HCT116 (cell line): ENCODE data around the gene MINDY4B.

ENCODE experiments used
- CEBPB ChIP-seq: IDR thresholded peaks from 2 replicates; pipeline ENCODE4 v1.6.1; 2012; ENCODE audit warnings: low read depth
- CTCF ChIP-seq, 3 experiments: fragments of 200-600 bp in 1 of 3; sonication (generic) in 1 of 3; IDR thresholded peaks in 2 of 3; conservative IDR thresholded peaks in 1 of 3; 2 replicates each; pipeline ENCODE4 v1.5.1; 2012 to 2017; ENCODE audit warnings: low read depth in 2 of 3, low read length in 2 of 3, antibody characterized with exemption in 1 of 3, borderline replicate concordance in 1 of 3, control low read depth in 1 of 3, mild to moderate bottlenecking in 1 of 3, mixed read lengths in 1 of 3, mixed run types in 1 of 3, moderate library complexity in 1 of 3; ENCODE audit not compliant: insufficient read depth in 1 of 3
- EGR1 ChIP-seq: IDR thresholded peaks from 2 replicates; pipeline ENCODE4 v1.6.1; 2012; ENCODE audit warnings: low read depth
- EZH2 ChIP-seq: fragments of 200-600 bp; sonication (generic); IDR thresholded peaks from 2 replicates; pipeline ENCODE4 v1.6.1; 2017; ENCODE audit warnings: antibody characterized with exemption, mixed run types
- EZH2phosphoT487 ChIP-seq: fragments of 200-600 bp; IDR thresholded peaks from 2 replicates; pipeline ENCODE4 v1.6.1; 2018; ENCODE audit warnings: antibody characterized with exemption, borderline replicate concordance
- POLR2A ChIP-seq: IDR thresholded peaks from 2 replicates; pipeline ENCODE4 v1.7.0; 2011; ENCODE audit warnings: borderline replicate concordance; ENCODE audit not compliant: insufficient read depth, insufficient read length; ENCODE audit errors: extremely low read depth
- POLR2AphosphoS5 ChIP-seq: IDR thresholded peaks from 2 replicates; pipeline ENCODE4 v1.6.1; 2011; ENCODE audit warnings: mild to moderate bottlenecking, low read depth, low read length, moderate library complexity
- RAD21 ChIP-seq: IDR thresholded peaks from 2 replicates; pipeline ENCODE4 v1.6.1; 2012; ENCODE audit warnings: low read depth, mild to moderate bottlenecking
- REST ChIP-seq: IDR thresholded peaks from 2 replicates; pipeline ENCODE4 v1.6.1; 2012; ENCODE audit warnings: low read depth
- SIN3A ChIP-seq: IDR thresholded peaks from 2 replicates; pipeline ENCODE4 v1.6.1; 2012; ENCODE audit warnings: low read depth
- SRF ChIP-seq: IDR thresholded peaks from 2 replicates; pipeline ENCODE4 v1.6.1; 2012; ENCODE audit warnings: low read depth
- YY1 ChIP-seq: IDR thresholded peaks from 2 replicates; pipeline ENCODE4 v1.6.1; 2011; ENCODE audit warnings: low read length, low read depth, moderate library complexity, mild to moderate bottlenecking; ENCODE audit not compliant: insufficient replicate concordance; ENCODE audit errors: extremely low read depth
- ZBTB33 ChIP-seq: IDR thresholded peaks from 2 replicates; pipeline ENCODE4 v1.6.1; 2011; ENCODE audit warnings: mild to moderate bottlenecking, low read length, moderate library complexity; ENCODE audit not compliant: insufficient replicate concordance; ENCODE audit errors: extremely low read depth
- ZFX ChIP-seq: fragments of 450-650 bp; IDR thresholded peaks from 2 replicates; pipeline ENCODE4 v1.6.1; 2017

- no peak for TF ChIP-seq POLR2AphosphoS5
- TF ChIP-seq ZFX = no peak
- no peak for TF ChIP-seq EZH2
- no peak for TF ChIP-seq CTCF (IDR thresholded peaks at IDR 0.05 in 2 of 3, conservative IDR thresholded peaks at IDR 0.05 in 1 of 3; ENCODE audit: borderline replicate concordance in 1 of 3, insufficient read depth in 1 of 3, low read depth in 2 of 3, low read length in 2 of 3)
- TF ChIP-seq EZH2phosphoT487 = no peak
- no peak for TF ChIP-seq CEBPB
- no peak for TF ChIP-seq POLR2A
- TF ChIP-seq YY1 = no peak
- no peak for TF ChIP-seq SIN3A
- no peak for TF ChIP-seq SRF
- TF ChIP-seq RAD21 = no peak
- TF ChIP-seq ZBTB33 = no peak
- no peak for TF ChIP-seq EGR1
- no peak for TF ChIP-seq REST
Measured at GRCh38 chr3:150844484-150844883, 60.8 kb downstream of the MINDY4B start.
